AG09319 (cell line): ENCODE data around the gene XRCC5.

ENCODE experiments used
- DNase-seq: peaks from one replicate; pipeline ENCODE4 v3.0.0-alpha.2; 2010; ENCODE audit warnings: low read depth; ENCODE audit errors: extremely low read depth
- TF ChIP-seq, protein P1 (sequence below): IDR thresholded peaks from 2 replicates; pipeline ENCODE4 v1.5.1; 2011; ENCODE audit warnings: low read depth, mild to moderate bottlenecking, inconsistent platforms, low read length, moderate library complexity

The XRCC5 gene

DNA sequence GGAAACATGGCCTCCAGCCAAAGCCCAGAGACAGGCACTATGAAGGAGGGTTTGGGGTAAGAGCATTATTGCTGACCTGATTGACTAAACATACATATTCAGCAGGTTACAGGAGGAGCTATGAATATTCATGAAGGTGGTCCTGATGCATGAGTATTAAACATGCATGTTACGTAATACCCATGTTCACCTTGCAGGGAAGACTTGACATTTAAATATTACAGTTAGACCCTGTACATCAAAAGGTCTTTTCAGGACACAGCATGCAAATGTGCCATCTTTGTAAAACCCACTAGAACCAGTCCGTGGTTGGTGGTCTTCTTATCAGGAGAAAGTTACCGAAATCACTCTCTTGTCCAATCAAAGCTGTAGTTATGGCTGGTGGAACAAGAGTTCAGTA lies 59.9 kb downstream of the XRCC5 start:
- DNase-seq, result no peak
- TF ChIP-seq, protein P1, sequence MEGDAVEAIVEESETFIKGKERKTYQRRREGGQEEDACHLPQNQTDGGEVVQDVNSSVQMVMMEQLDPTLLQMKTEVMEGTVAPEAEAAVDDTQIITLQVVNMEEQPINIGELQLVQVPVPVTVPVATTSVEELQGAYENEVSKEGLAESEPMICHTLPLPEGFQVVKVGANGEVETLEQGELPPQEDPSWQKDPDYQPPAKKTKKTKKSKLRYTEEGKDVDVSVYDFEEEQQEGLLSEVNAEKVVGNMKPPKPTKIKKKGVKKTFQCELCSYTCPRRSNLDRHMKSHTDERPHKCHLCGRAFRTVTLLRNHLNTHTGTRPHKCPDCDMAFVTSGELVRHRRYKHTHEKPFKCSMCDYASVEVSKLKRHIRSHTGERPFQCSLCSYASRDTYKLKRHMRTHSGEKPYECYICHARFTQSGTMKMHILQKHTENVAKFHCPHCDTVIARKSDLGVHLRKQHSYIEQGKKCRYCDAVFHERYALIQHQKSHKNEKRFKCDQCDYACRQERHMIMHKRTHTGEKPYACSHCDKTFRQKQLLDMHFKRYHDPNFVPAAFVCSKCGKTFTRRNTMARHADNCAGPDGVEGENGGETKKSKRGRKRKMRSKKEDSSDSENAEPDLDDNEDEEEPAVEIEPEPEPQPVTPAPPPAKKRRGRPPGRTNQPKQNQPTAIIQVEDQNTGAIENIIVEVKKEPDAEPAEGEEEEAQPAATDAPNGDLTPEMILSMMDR, result no peak

GRCh38 chr2:216170076-216170763 lies 61.1 kb downstream of the XRCC5 start:
- no peak for DNase-seq
- TF ChIP-seq, protein P1, result no peak

DNA sequence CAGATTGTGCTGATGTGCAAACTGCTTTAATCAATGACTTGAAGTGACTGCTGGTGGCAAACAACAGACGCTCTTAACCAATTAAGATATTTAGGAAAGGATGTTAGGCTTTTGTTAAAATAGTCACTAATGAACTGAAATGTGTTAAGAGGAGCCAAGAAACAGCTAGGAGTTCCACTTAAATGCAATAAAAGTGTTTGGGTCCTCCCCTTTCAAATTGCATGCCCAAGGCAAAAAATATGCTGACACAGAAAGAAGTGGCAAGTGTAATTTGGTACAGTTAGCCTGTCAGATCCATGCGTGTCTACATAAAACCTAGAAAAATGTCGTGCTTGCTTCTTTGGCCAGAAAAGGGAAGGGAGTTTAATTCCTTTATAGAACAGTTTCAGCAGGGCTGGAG lies 61.9 kb downstream of the XRCC5 start:
- TF ChIP-seq, protein P1, result no peak
- no peak for DNase-seq

DNA sequence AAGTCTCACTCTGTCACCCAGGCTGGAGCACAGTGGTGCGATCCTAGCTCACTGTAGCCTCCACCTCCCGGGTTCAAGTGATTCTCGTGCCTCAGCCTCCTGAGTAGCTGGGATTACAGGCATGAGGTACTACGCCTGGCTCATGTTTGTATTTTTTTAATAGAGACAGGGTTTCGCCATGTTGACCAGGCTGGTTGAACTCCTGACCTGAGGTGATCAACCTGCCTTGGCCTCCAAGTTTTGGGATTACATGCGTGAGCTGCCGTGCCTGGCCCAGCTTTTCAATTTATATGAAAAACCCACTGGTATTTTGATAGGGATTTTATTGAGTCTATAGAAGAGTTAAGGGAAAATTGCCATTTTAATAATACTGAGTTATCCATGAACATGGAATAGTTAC lies 63.3 kb downstream of the XRCC5 start:
- TF ChIP-seq, protein P1, result no peak
- DNase-seq, result no peak

- TF ChIP-seq, protein P1, result no peak
Observed at GRCh38 chr2:216179015-216179414, 69.9 kb downstream of the XRCC5 start.

GRCh38 chr2:216181351-216181750 lies 72.2 kb downstream of the XRCC5 start:
- TF ChIP-seq, protein P1, result no peak
- no peak for DNase-seq

More at GRCh38 chr2:216179015-216179414, 69.9 kb downstream of the XRCC5 start:
- no peak for DNase-seq

GRCh38 chr2:216181953-216182461 lies 72.9 kb downstream of the XRCC5 start:
- TF ChIP-seq, protein P1, result no peak
- DNase-seq, result no peak
